AG04450 (cell line): Measurements from ENCODE around the gene HBEGF. TPM values are rescaled to one million over a fixed set of nuclear protein-coding genes. Genes with fewer than 3 reads are reported as not detected.

Experiments used
- CTCF ChIA-PET: fragments of 300-600, 350-600 bp; formaldehyde crosslinking; extraction: SDS; loops from one replicate; lab custom pipeline; 2022; ENCODE audit warnings: antibody characterized with exemption, inconsistent platforms; lab: Charles Lee
- POLR2A ChIA-PET: fragments of 350-600 bp; formaldehyde crosslinking; extraction: SDS; loops from one replicate; lab custom pipeline; 2021; ENCODE audit warnings: antibody characterized with exemption, inconsistent platforms; lab: Yijun Ruan, JAX
- DNase-seq: peaks from one replicate; pipeline ENCODE4 v3.0.0-alpha.2; 2011; ENCODE audit warnings: low read depth, low spot score
- H3K27ac ChIP-seq: one replicate; pipeline ENCODE4 v1.5.1; 2012; ENCODE audit warnings: low read depth, low read length, control low read depth
- H3K27me3 ChIP-seq: one replicate; pipeline ENCODE4 v1.6.0; 2012; ENCODE audit warnings: low read length; ENCODE audit not compliant: control insufficient read depth, insufficient read depth
- H3K4me3 ChIP-seq: 2 replicates; pipeline ENCODE4 v1.5.1; 2011; ENCODE audit warnings: mild to moderate bottlenecking, low read depth, low read length, control low read depth
- H3K9me3 ChIP-seq: 2 replicates; pipeline ENCODE4 v1.5.1; 2012; ENCODE audit warnings: low read length; ENCODE audit not compliant: control insufficient read depth, insufficient read depth
- CTCF ChIP-seq: IDR thresholded peaks from 2 replicates; pipeline ENCODE4 v1.5.1; 2011; ENCODE audit warnings: low read depth, low read length, control low read depth, inconsistent platforms
- polyA plus RNA-seq: library from polyadenylated mRNA; depleted of rRNA; stranded (reverse); fragments of >200 nt; gene quantifications from 2 replicates; pipeline ENCODE4 v1.2.3, GENCODE V29; 2011

Gene HBEGF
- polyA plus RNA-seq, 1 experiment = 7.0 TPM

DNA sequence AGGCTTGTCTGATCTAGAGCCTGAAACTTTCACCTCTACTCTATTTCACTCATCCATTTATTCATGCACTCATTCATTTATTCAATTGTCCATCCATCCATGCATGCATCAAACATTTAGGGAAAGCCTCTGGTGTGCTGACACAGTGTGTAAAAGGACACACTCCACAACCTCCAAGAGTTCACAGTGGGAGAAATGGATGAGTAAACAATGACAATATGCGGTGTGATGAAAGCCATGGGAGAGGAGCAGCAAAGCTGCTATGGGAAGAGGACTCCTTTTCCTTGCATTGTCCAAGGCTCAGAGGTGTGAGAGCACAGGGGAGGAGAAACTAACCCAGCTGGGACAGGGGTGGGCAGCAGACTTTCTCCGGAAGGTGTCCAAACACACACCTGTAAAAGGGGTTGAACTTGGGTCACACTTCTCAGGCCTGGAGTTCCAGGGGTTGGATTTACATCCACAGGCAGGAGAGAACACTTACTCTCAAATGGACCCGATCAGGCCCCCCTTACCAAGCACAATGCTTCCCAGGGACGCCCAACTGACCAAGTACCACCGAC is 22.3 kb downstream of the HBEGF start:
- DNase-seq = no peak
- peak overlapping the region; percentile 66 for H3K27ac ChIP-seq

GRCh38 chr5:140322751-140323731 is 23.4 kb downstream of the HBEGF start:
- Histone ChIP-seq H3K27me3 (no peaks in the 10 kb centered on the region), H3K27ac (peak overlapping the region; percentile 89), H3K4me3 (peak overlapping the region; percentile 7; the same call in 1 of the 2 replicates), H3K9me3 (no peaks in the 10 kb centered on the region)
- ChIA-PET CTCF (interaction anchor here (0.8 to 1.4 kb wide), 4 partner anchors 25 to 79 kb away, joined by 3 to 15 read pairs (median 3); no protein-coding TSS in a partner anchor), POLR2A (interaction anchor here (0.5 to 1.6 kb wide), 8 partner anchors 10 to 79 kb away, joined by 3 to 6 read pairs (median 4); partner anchors contain the start of gene HBEGF)
- peak; percentile 88 for DNase-seq
- TF ChIP-seq CTCF = no peak

More for the DNA sequence above, 22.3 kb downstream of the HBEGF start:
- ChIA-PET POLR2A (interaction anchor here (1.5 kb wide), 1 partner anchor 22 kb away, joined by 5 read pairs; the partner anchor contains the start of gene HBEGF), CTCF (interaction anchor here (2.0 kb wide), 1 partner anchor 21 kb away, joined by 5 read pairs; the partner anchor contains the start of gene HBEGF)
- H3K27me3 ChIP-seq = no peaks in the 10 kb centered on the region
- H3K9me3 ChIP-seq = no peaks in the 10 kb centered on the region
- no peak overlapping the region for H3K4me3 ChIP-seq
- no peak for TF ChIP-seq CTCF

- no peak overlapping the region for H3K27ac ChIP-seq
- no peaks in the 10 kb centered on the region for H3K27me3 ChIP-seq
- no peaks in the 10 kb centered on the region for H3K9me3 ChIP-seq
- H3K4me3 ChIP-seq = no peak overlapping the region
- POLR2A ChIA-PET = interaction anchor here (1.4 kb wide), 1 partner anchor 29 kb away, joined by 3 read pairs; no protein-coding TSS in a partner anchor
- CTCF ChIA-PET = interaction anchor here (1.8 kb wide), 1 partner anchor 30 kb away, joined by 9 read pairs; no protein-coding TSS in a partner anchor
- no peak for TF ChIP-seq CTCF
- no peak for DNase-seq
These were observed 24.6 kb downstream of the HBEGF start for GRCh38 chr5:140321796-140322195.

GRCh38 chr5:140319833-140320232 is 26.6 kb downstream of the HBEGF start:
- ChIA-PET CTCF (no interaction called here), POLR2A (interaction anchor here (0.7 kb wide), 1 partner anchor 27 kb away, joined by 5 read pairs; the partner anchor contains the start of gene HBEGF)
- no peak for DNase-seq
- Histone ChIP-seq H3K4me3 (no peak overlapping the region), H3K9me3 (no peaks in the 10 kb centered on the region), H3K27ac (no peak overlapping the region), H3K27me3 (no peaks in the 10 kb centered on the region)
- TF ChIP-seq CTCF = no peak
